Activated T-helper 1 cell treated with anti-CD3 and anti-CD28 coated beads, Interleukin-2, amount 50 U/mL, for 16 hours (primary cell): ENCODE data around the gene EFNA5.

ENCODE experiments used
- DNase-seq, 2 donors: peaks; one replicate each; pipeline ENCODE4 v3.0.0-alpha.2; 2020; ENCODE audit warnings: low read depth in 1 of 2, low spot score in 1 of 2

Gene EFNA5

GRCh38 chr5:107604990-107605389 is 65.7 kb downstream of the EFNA5 start:
- no peak for DNase-seq

- no peak for DNase-seq
Observed at GRCh38 chr5:107604146-107604910, 66.4 kb downstream of the EFNA5 start.

- no peak for DNase-seq
Observed at GRCh38 chr5:107603349-107603748, 67.4 kb downstream of the EFNA5 start.

GRCh38 chr5:107602896-107603295 is 67.8 kb downstream of the EFNA5 start:
- no peak for DNase-seq

- DNase-seq: no peak
Observed at GRCh38 chr5:107601076-107601475, 69.7 kb downstream of the EFNA5 start.

GRCh38 chr5:107598958-107599357 is 71.8 kb downstream of the EFNA5 start:
- no peak for DNase-seq

- DNase-seq: no peak
Observed at GRCh38 chr5:107597803-107598202, 72.9 kb downstream of the EFNA5 start.

GRCh38 chr5:107597247-107597646 is 73.5 kb downstream of the EFNA5 start:
- DNase-seq: no peak

GRCh38 chr5:107594253-107595045 is 76.3 kb downstream of the EFNA5 start:
- DNase-seq: no peak

- no peak for DNase-seq
Observed at GRCh38 chr5:107593009-107593408, 77.7 kb downstream of the EFNA5 start.

GRCh38 chr5:107592515-107592914 is 78.2 kb downstream of the EFNA5 start:
- DNase-seq: no peak

- DNase-seq: no peak
Observed at GRCh38 chr5:107590686-107591085, 80.1 kb downstream of the EFNA5 start.

GRCh38 chr5:107589520-107590193 is 81.1 kb downstream of the EFNA5 start:
- DNase-seq: no peak

GRCh38 chr5:107582625-107583024 is 88.1 kb downstream of the EFNA5 start:
- no peak for DNase-seq

- DNase-seq: no peak
Observed at GRCh38 chr5:107580889-107581820, 89.6 kb downstream of the EFNA5 start.

- no peak for DNase-seq
Observed at GRCh38 chr5:107578051-107578635, 92.6 kb downstream of the EFNA5 start.

GRCh38 chr5:107577394-107577950 is 93.3 kb downstream of the EFNA5 start:
- no peak for DNase-seq

- DNase-seq: no peak
Observed at GRCh38 chr5:107576736-107577393, 93.9 kb downstream of the EFNA5 start.

GRCh38 chr5:107576155-107576554 is 94.6 kb downstream of the EFNA5 start:
- DNase-seq: no peak

- DNase-seq: no peak
Observed at GRCh38 chr5:107574287-107574686, 96.5 kb downstream of the EFNA5 start.
